ENCODE data around the gene BRD2. TPM values are rescaled to one million over a fixed set of nuclear protein-coding genes. Genes with fewer than 3 reads are reported as not detected.

The BRD2 gene
- total RNA-seq, 1 donor from 2014 or later: 186 TPM

- Mint-ChIP-seq H3K36me3 (ENCODE audit: low read depth, unreplicated experiment) (no peaks in the 10 kb centered on the region), H3K4me3 (ENCODE audit: unreplicated experiment) (no peak overlapping the region), H3K27me3 (ENCODE audit: unreplicated experiment) (no peaks in the 10 kb centered on the region), H3K9me3 (ENCODE audit: unreplicated experiment) (no peaks in the 10 kb centered on the region), H3K4me1 (ENCODE audit: unreplicated experiment) (peaks cover 14% of the 10 kb centered on the region), H3K27ac (ENCODE audit: unreplicated experiment) (no peak overlapping the region)
- no peak for TF ChIP-seq CTCF (IDR thresholded peaks at IDR 0.05; ENCODE audit: unreplicated experiment)
- DNase-seq (ENCODE audit: low spot score): no peak
Measured at GRCh38 chr6:32943864-32944649, 24.3 kb upstream of the BRD2 start.

GRCh38 chr6:32945108-32945760 is 23.2 kb upstream of the BRD2 start:
- no peak for TF ChIP-seq CTCF (IDR thresholded peaks at IDR 0.05; ENCODE audit: unreplicated experiment)
- H3K27ac Mint-ChIP-seq (ENCODE audit: unreplicated experiment): no peak overlapping the region
- no peak overlapping the region for H3K4me3 Mint-ChIP-seq (ENCODE audit: unreplicated experiment)
- peaks cover 21% of the 10 kb centered on the region for H3K4me1 Mint-ChIP-seq (ENCODE audit: unreplicated experiment)
- DNase-seq (ENCODE audit: low spot score): no peak
- no peaks in the 10 kb centered on the region for H3K9me3 Mint-ChIP-seq (ENCODE audit: unreplicated experiment)
- no peaks in the 10 kb centered on the region for H3K27me3 Mint-ChIP-seq (ENCODE audit: unreplicated experiment)
- H3K36me3 Mint-ChIP-seq (ENCODE audit: low read depth, unreplicated experiment): no peaks in the 10 kb centered on the region

GRCh38 chr6:32945953-32946352 is 22.4 kb upstream of the BRD2 start:
- Mint-ChIP-seq H3K27me3 (ENCODE audit: unreplicated experiment) (no peaks in the 10 kb centered on the region), H3K27ac (ENCODE audit: unreplicated experiment) (no peak overlapping the region), H3K36me3 (ENCODE audit: low read depth, unreplicated experiment) (no peaks in the 10 kb centered on the region), H3K9me3 (ENCODE audit: unreplicated experiment) (no peaks in the 10 kb centered on the region), H3K4me3 (ENCODE audit: unreplicated experiment) (no peak overlapping the region), H3K4me1 (ENCODE audit: unreplicated experiment) (peaks cover 21% of the 10 kb centered on the region)
- no peak for DNase-seq (ENCODE audit: low spot score)
- TF ChIP-seq CTCF (IDR thresholded peaks at IDR 0.05; ENCODE audit: unreplicated experiment): no peak

- H3K4me3 Mint-ChIP-seq (ENCODE audit: unreplicated experiment): no peak overlapping the region
- H3K36me3 Mint-ChIP-seq (ENCODE audit: low read depth, unreplicated experiment): no peaks in the 10 kb centered on the region
- H3K27me3 Mint-ChIP-seq (ENCODE audit: unreplicated experiment): no peaks in the 10 kb centered on the region
- no peak for DNase-seq (ENCODE audit: low spot score)
- peaks cover 18% of the 10 kb centered on the region for H3K4me1 Mint-ChIP-seq (ENCODE audit: unreplicated experiment)
- H3K9me3 Mint-ChIP-seq (ENCODE audit: unreplicated experiment): no peaks in the 10 kb centered on the region
- H3K27ac Mint-ChIP-seq (ENCODE audit: unreplicated experiment): no peak overlapping the region
- TF ChIP-seq CTCF (IDR thresholded peaks at IDR 0.05; ENCODE audit: unreplicated experiment): no peak
Measured at GRCh38 chr6:32946893-32947292, 21.5 kb upstream of the BRD2 start.

Measured in endothelial cell (in vitro differentiated cells).